OCI-LY1 (cell line): ENCODE results near the gene CEBPB.
"Not testable (repeated sequence)": the region's sequence is repeated elsewhere in the genome, so short reads cannot be mapped to it uniquely, and the experiment has no call there.

ENCODE experiments used
- H2AFZ ChIP-seq: fragments of 200-600 bp; sonication (generic), shearing (Covaris generic); 2 replicates; pipeline ENCODE4 v1.6.0; 2014; ENCODE audit warnings: antibody characterized with exemption, mild to moderate bottlenecking, low read length
- H3F3A ChIP-seq: fragments of 200-600 bp; sonication (generic), shearing (Covaris generic); 2 replicates; pipeline ENCODE4 v1.6.0; 2014; ENCODE audit warnings: mild to moderate bottlenecking, antibody characterized with exemption, low read length, moderate library complexity; ENCODE audit not compliant: insufficient read depth
- H3K27ac ChIP-seq: fragments of 200-600 bp; sonication (generic); 2 replicates; pipeline ENCODE4 v1.5.1; 2014; ENCODE audit warnings: low read length, mixed run types, mild to moderate bottlenecking, low read depth; ENCODE audit not compliant: poor library complexity, severe bottlenecking
- H3K27me3 ChIP-seq: fragments of 200-600 bp; sonication (generic); 2 replicates; pipeline ENCODE4 v1.6.0; 2014; ENCODE audit warnings: antibody characterized with exemption, mild to moderate bottlenecking, low read length, moderate library complexity; ENCODE audit not compliant: insufficient read depth
- H3K36me3 ChIP-seq: fragments of 200-600 bp; sonication (generic); 2 replicates; pipeline ENCODE4 v1.6.1; 2014; ENCODE audit warnings: mild to moderate bottlenecking, antibody characterized with exemption, low read length, moderate library complexity, mixed read lengths; ENCODE audit not compliant: insufficient read depth
- H3K4me1 ChIP-seq: fragments of 200-600 bp; sonication (generic); 2 replicates; pipeline ENCODE4 v1.5.1; 2014; ENCODE audit warnings: mild to moderate bottlenecking, low read length, moderate library complexity; ENCODE audit not compliant: insufficient read depth, severe bottlenecking
- H3K4me2 ChIP-seq: fragments of 200-600 bp; sonication (generic), shearing (Covaris generic); 2 replicates; pipeline ENCODE4 v1.6.1; 2014; ENCODE audit warnings: low read length
- H3K4me3 ChIP-seq: fragments of 200-600 bp; sonication (generic); 2 replicates; pipeline ENCODE4 v1.5.1; 2014; ENCODE audit warnings: low read length, low read depth, mild to moderate bottlenecking, mixed read lengths; ENCODE audit not compliant: poor library complexity, severe bottlenecking
- H3K79me2 ChIP-seq: fragments of 200-600 bp; shearing (Covaris generic); 2 replicates; pipeline ENCODE4 v1.6.1; 2016; ENCODE audit warnings: mixed run types, low read length, mixed read lengths; ENCODE audit not compliant: insufficient read depth
- H3K9ac ChIP-seq: fragments of 200-600 bp; sonication (generic), shearing (Covaris generic); 2 replicates; pipeline ENCODE4 v1.6.1; 2014; ENCODE audit warnings: mild to moderate bottlenecking, low read length, mixed read lengths
- H3K9me2 ChIP-seq: fragments of 200-600 bp; sonication (generic), shearing (Covaris generic); 2 replicates; pipeline ENCODE4 v1.6.1; 2014; ENCODE audit warnings: low read depth, mild to moderate bottlenecking, low read length, mixed read lengths
- H3K9me3 ChIP-seq: fragments of 200-600 bp; shearing (Covaris generic); 2 replicates; pipeline ENCODE4 v1.6.1; 2014; ENCODE audit warnings: low read length, mixed read lengths
- H4K20me1 ChIP-seq: fragments of 200-600 bp; sonication (generic), shearing (Covaris generic); 2 replicates; pipeline ENCODE4 v1.6.0; 2016; ENCODE audit warnings: mild to moderate bottlenecking, low read length; ENCODE audit not compliant: insufficient read depth
- CTCF ChIP-seq: fragments of 200-600 bp; sonication (generic), shearing (Covaris generic); IDR thresholded peaks from 2 replicates; pipeline ENCODE4 v1.5.1; 2017; ENCODE audit warnings: mild to moderate bottlenecking, antibody characterized with exemption, low read length, moderate library complexity, mixed read lengths
- EZH2 ChIP-seq: fragments of 200-600 bp; sonication (generic), shearing (Covaris generic); IDR thresholded peaks from 2 replicates; pipeline ENCODE4 v1.8.0; 2017; ENCODE audit warnings: borderline replicate concordance, mixed run types, mild to moderate bottlenecking, antibody characterized with exemption, low read length, moderate library complexity, mixed read lengths

Gene CEBPB

GRCh38 chr20:50203951-50204937, 13.6 kb downstream of the CEBPB start:
- Histone ChIP-seq H3K27me3 (peaks cover 8% of the 10 kb centered on the region; the same call in 1 of the 2 replicates), H3K79me2 (no peaks in the 10 kb centered on the region), H2AFZ (no peak overlapping the region), H3K27ac (no peak overlapping the region), H3K4me2 (no peak overlapping the region), H3F3A (no peaks in the 10 kb centered on the region), H3K9me3 (no peaks in the 10 kb centered on the region), H3K36me3 (no peaks in the 10 kb centered on the region), H3K9ac (no peak overlapping the region), H3K4me1 (no peaks in the 10 kb centered on the region), H3K4me3 (no peak overlapping the region), H3K9me2 (no peaks in the 10 kb centered on the region), H4K20me1 (no peaks in the 10 kb centered on the region)
- TF ChIP-seq CTCF (no peak), EZH2 (no peak)

- no peak for TF ChIP-seq EZH2
- TF ChIP-seq CTCF = no peak
- H3K4me3 ChIP-seq = no peak overlapping the region
- H3K9me2 ChIP-seq = no peaks in the 10 kb centered on the region
- H3F3A ChIP-seq = no peaks in the 10 kb centered on the region
- H3K4me2 ChIP-seq = no peak overlapping the region
- H3K27me3 ChIP-seq = peaks cover 8% of the 10 kb centered on the region; the same call in 1 of the 2 replicates
- no peak overlapping the region for H2AFZ ChIP-seq
- H3K27ac ChIP-seq = no peak overlapping the region
- no peak overlapping the region for H3K9ac ChIP-seq
- no peaks in the 10 kb centered on the region for H3K9me3 ChIP-seq
- H3K4me1 ChIP-seq = no peaks in the 10 kb centered on the region
- no peaks in the 10 kb centered on the region for H3K36me3 ChIP-seq
- no peaks in the 10 kb centered on the region for H3K79me2 ChIP-seq
- no peaks in the 10 kb centered on the region for H4K20me1 ChIP-seq
These were observed 16.4 kb downstream of the CEBPB start for GRCh38 chr20:50207026-50207425.

GRCh38 chr20:50208085-50208491, 17.5 kb downstream of the CEBPB start:
- peaks cover 8% of the 10 kb centered on the region; the same call in 1 of the 2 replicates for H3K27me3 ChIP-seq
- H3K36me3 ChIP-seq = no peaks in the 10 kb centered on the region

GRCh38 chr20:50208815-50209214, 18.2 kb downstream of the CEBPB start:
- H3K4me2 ChIP-seq, H3K27ac ChIP-seq, H4K20me1 ChIP-seq, H3K9me2 ChIP-seq, H3K9me3 ChIP-seq, H3K4me1 ChIP-seq, H3K36me3 ChIP-seq, H3K4me3 ChIP-seq, H3K27me3 ChIP-seq, H3F3A ChIP-seq, H2AFZ ChIP-seq, H3K79me2 ChIP-seq, H3K9ac ChIP-seq: not testable (repeated sequence)

More at GRCh38 chr20:50208085-50208491, 17.5 kb downstream of the CEBPB start:
- no peaks in the 10 kb centered on the region for H3K9me2 ChIP-seq
- H3K9me3 ChIP-seq = no peaks in the 10 kb centered on the region
- H3K79me2 ChIP-seq = no peaks in the 10 kb centered on the region
- no peak overlapping the region for H3K4me3 ChIP-seq
- no peak for TF ChIP-seq EZH2
- TF ChIP-seq CTCF = no peak
- H3K9ac ChIP-seq = no peak overlapping the region
- no peak overlapping the region for H2AFZ ChIP-seq
- H3K4me2 ChIP-seq = no peak overlapping the region
- no peaks in the 10 kb centered on the region for H3K4me1 ChIP-seq
- H3F3A ChIP-seq = no peaks in the 10 kb centered on the region
- H3K27ac ChIP-seq = no peak overlapping the region
- H4K20me1 ChIP-seq = no peaks in the 10 kb centered on the region
